ENCODE results near the gene CDH13. TPM values are rescaled to one million over a fixed set of nuclear protein-coding genes. Genes with fewer than 3 reads are reported as not detected.

The CDH13 gene
- total RNA-seq, 2 donors from 2014 or later, result 2.9 TPM; not detected in 1

GRCh38 chr16:82605863-82606620 lies 20.7 kb upstream of the CDH13 start:
- no peak for DNase-seq
- 50 to 52% methylated on average over 15 of the region's 15 CpGs for WGBS, 2 donors
- Histone ChIP-seq H3K9me3 (no peaks in the 10 kb centered on the region), H3K27me3 (no peaks in the 10 kb centered on the region), H3K4me1 (no peaks in the 10 kb centered on the region), H3K36me3 (replicated peaks in 1 of 2; ENCODE audit: insufficient read depth in 1 of 2, low read depth in 2 of 2) (no peaks in the 10 kb centered on the region), H3K4me3 (no peak overlapping the region), H3K27ac (no peak overlapping the region)
- intact Hi-C loops (cut with DNase I), result no loop called here
- no peak for ATAC-seq
- TF ChIP-seq CTCF (IDR thresholded peaks at IDR 0.05) (no peak), POLR2A (IDR thresholded peaks at IDR 0.05) (no peak)

GRCh38 chr16:82609140-82609539 lies 17.6 kb upstream of the CDH13 start:
- 48 to 69% methylated on average over 3 of the region's 3 CpGs for WGBS, 2 donors
- no peak for TF ChIP-seq POLR2A (IDR thresholded peaks at IDR 0.05)
- no peak for TF ChIP-seq CTCF (IDR thresholded peaks at IDR 0.05)
- ATAC-seq (no peak), DNase-seq (no peak)
- intact Hi-C loops (cut with DNase I), result no loop called here
- Histone ChIP-seq H3K9me3 (no peaks in the 10 kb centered on the region), H3K27ac (no peak overlapping the region), H3K4me3 (no peak overlapping the region), H3K27me3 (no peaks in the 10 kb centered on the region), H3K4me1 (no peaks in the 10 kb centered on the region), H3K36me3 (replicated peaks in 1 of 2; ENCODE audit: insufficient read depth in 1 of 2, low read depth in 2 of 2) (no peaks in the 10 kb centered on the region)

GRCh38 chr16:82612263-82612662 lies 14.5 kb upstream of the CDH13 start:
- ATAC-seq, result no peak

GRCh38 chr16:82616356-82616755 lies 10.4 kb upstream of the CDH13 start:
- intact Hi-C loops (cut with DNase I), result no loop called here
- DNase-seq (no peak), ATAC-seq (no peak)
- TF ChIP-seq POLR2A (IDR thresholded peaks at IDR 0.05), result no peak
- no peak for TF ChIP-seq CTCF (IDR thresholded peaks at IDR 0.05)
- Histone ChIP-seq H3K36me3 (replicated peaks in 1 of 2; ENCODE audit: insufficient read depth in 1 of 2, low read depth in 2 of 2) (no peaks in the 10 kb centered on the region), H3K27ac (no peak overlapping the region), H3K4me3 (no peak overlapping the region), H3K4me1 (no peaks in the 10 kb centered on the region), H3K9me3 (no peaks in the 10 kb centered on the region), H3K27me3 (no peaks in the 10 kb centered on the region)
- WGBS, 2 donors, result 61 to 72% methylated on average over 4 of the region's 4 CpGs

More at GRCh38 chr16:82612263-82612662, 14.5 kb upstream of the CDH13 start:
- Histone ChIP-seq H3K27ac (no peak overlapping the region), H3K36me3 (replicated peaks in 1 of 2; ENCODE audit: insufficient read depth in 1 of 2, low read depth in 2 of 2) (no peaks in the 10 kb centered on the region), H3K4me1 (no peaks in the 10 kb centered on the region), H3K4me3 (no peak overlapping the region), H3K27me3 (no peaks in the 10 kb centered on the region), H3K9me3 (no peaks in the 10 kb centered on the region)
- DNase-seq, result no peak
- intact Hi-C loops (cut with DNase I), result no loop called here
- WGBS, 2 donors, result 46 to 84% methylated on average over 3 of the region's 3 CpGs
- no peak for TF ChIP-seq POLR2A (IDR thresholded peaks at IDR 0.05)
- TF ChIP-seq CTCF (IDR thresholded peaks at IDR 0.05), result no peak

GRCh38 chr16:82621781-82622180 lies 5.0 kb upstream of the CDH13 start:
- no peak overlapping the region for H3K4me3 ChIP-seq
- DNase-seq (no peak), ATAC-seq (no peak)
- peaks cover 0 to 12% of the 10 kb centered on the region in 2 donors for H3K27me3 ChIP-seq
- H3K4me1 ChIP-seq, result peaks cover under 1% of the 10 kb centered on the region
- TF ChIP-seq POLR2A (IDR thresholded peaks at IDR 0.05) (no peak), CTCF (IDR thresholded peaks at IDR 0.05) (no peak)
- H3K36me3 ChIP-seq (replicated peaks in 1 of 2; ENCODE audit: insufficient read depth in 1 of 2, low read depth in 2 of 2), result no peaks in the 10 kb centered on the region
- H3K9me3 ChIP-seq, result no peaks in the 10 kb centered on the region
- 0% methylated on average over 1 of the region's 1 CpG for WGBS, 2 donors
- intact Hi-C loops (cut with DNase I), result no loop called here
- no peak overlapping the region for H3K27ac ChIP-seq

Measured in body of pancreas (tissue), 4 donors.